NK-92 (cell line): ENCODE data around the gene CTDSPL.

Experiments used
- DNase-seq: peaks from one replicate; lab custom pipeline; 2025; ENCODE audit not compliant: unreplicated experiment; lab: John Stamatoyannopoulos, UW

CTDSPL gene

DNA sequence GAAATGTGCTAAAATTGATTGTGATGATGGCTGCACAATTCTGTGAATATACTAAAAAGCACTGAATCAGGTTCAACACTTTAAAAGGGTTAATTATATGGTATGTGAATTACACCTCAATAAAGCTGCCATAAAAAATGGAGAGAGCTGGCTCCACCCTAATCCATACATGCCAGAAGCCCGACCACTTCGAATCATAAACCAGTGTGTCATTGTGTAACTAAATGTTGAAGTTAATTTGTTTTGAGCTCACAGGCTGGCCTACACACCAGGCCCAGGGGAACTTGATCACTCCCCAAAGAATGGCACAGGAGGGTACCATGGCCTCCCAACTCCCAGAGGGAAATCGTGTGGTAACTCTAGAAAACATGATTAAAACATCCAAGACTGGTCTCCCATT, 153.8 kb downstream of the CTDSPL start:
- DNase-seq: no peak

GRCh38 chr3:38015984-38016383, 154.3 kb downstream of the CTDSPL start:
- DNase-seq: no peak

DNA sequence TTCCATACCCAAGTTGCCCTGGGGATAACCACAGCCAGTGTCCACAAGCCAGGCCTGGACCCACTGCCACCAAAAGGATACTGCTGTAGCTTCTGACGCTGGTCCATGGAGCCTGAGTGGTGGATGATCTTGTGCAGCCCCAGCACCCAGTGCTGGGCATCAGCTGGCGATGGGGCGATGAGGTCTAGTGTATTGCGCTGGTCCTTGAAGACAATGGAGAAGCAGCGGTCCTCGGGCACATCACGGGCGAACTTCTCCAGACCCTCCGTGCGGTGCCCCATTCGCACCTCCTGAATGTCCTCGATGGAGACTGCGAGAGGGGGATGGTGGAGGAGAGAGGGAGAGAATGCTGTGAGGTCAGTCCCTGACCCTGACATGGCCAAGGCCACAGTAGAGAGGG, 154.7 kb downstream of the CTDSPL start:
- no peak for DNase-seq

- no peak for DNase-seq
Observed at GRCh38 chr3:38016847-38017444, 155.3 kb downstream of the CTDSPL start.

DNA sequence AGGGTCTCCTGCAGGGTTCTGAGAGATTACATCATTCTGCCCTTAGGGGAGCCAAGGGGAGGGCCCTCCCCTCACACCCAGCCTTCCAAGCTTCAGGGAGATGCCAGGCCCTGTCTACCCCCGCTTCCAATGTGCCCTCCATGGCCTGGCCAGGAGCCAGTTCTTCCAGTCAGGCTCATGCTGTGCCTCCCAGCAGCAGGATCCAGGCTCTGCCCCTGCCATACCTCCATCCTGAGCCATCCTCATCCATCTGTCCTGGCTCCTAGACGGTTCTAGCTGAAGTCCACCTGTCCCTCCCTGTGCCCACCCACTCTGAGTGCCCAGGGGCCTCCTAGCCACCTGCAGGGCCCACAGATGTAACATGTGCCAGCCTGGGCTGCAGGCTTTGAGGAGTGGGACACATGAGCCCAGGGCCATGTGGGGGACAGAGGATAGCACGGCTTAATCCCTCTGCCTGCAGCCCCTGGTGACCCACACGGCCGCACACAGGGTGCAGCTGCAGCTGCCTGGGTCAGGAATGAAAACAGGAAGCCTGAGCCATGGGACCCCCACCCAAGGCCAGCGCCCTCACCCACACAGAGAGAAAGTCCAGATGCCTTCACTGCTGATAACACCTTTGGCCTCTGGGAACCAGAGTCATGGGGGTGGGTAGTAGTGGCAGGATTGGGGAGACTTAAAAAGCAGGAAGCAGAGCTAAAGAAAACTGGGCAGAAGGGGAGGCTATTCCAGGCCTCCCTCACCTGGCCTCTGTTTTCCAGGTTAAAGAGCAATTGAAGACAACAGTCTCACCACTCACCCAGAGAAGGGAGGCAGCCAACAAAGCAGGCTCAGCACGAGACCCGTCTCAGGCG, 156.0 kb downstream of the CTDSPL start:
- DNase-seq: no peak

DNA sequence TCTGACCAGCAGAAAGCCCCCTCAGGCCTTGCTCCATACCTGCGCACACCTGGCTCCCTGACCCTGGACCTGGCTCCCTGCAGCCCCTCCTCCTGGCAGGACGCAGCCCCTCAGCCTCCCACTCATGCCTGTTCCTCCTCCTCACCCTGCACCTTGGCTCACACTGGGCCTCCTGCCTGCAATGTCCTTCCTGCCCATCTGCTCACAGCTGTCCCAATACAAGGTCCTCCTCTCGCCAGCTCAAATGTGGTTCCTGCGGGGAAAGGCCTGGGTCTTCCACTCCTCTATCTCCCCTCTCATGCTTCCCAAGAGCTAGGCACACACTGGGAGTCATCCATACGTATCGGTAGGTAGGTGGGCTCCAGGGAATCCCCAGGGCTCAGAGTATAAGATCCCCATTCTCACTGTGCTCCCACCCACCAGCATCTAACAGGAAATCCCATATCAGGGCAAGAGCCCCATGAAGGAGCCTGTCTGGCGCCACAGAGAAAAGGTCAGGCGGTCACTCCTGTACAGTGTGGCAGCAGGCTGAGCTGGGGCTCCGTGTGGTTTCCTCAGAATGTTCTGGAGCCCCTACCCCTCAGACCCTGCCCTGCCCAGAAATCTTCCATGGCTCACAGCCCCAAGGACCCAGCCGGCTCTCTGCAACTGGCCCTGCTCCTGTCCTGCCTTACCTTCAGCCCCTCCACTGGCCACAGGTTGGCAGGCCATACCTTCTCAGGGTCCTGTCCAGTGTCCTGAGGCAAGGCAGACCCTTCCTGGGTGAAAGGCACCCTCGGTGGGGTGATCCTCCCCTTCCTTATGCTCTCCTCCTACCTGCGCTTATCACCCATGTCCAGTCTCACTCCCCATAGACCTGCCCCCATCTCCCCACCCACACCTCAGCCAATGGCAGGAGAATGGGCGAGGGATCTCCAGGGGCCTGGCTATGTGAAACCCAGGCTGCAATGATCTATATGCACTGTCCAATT, 156.9 kb downstream of the CTDSPL start:
- no peak for DNase-seq

- no peak for DNase-seq
Observed at GRCh38 chr3:38019658-38020341, 158.1 kb downstream of the CTDSPL start.

DNA sequence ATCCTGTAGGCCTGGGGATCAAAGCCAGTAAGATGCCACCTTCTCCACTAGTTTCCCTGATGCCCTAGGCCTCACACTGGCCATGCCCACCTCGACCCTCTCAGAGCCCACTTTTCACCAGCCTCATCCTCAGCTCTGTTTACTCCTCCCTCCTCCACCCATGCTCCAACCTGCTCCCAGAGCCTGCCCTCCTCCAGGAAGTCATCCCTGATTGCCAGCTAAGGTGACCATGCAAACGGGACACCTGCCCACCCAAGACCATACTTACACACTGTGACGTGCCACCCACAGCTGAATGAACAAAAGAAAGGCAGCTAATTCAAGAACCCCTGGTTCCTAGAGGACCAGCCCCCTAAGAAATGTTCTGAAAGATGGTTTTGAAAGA, 158.7 kb downstream of the CTDSPL start:
- DNase-seq: no peak

GRCh38 chr3:38021196-38021595, 159.5 kb downstream of the CTDSPL start:
- no peak for DNase-seq

DNA sequence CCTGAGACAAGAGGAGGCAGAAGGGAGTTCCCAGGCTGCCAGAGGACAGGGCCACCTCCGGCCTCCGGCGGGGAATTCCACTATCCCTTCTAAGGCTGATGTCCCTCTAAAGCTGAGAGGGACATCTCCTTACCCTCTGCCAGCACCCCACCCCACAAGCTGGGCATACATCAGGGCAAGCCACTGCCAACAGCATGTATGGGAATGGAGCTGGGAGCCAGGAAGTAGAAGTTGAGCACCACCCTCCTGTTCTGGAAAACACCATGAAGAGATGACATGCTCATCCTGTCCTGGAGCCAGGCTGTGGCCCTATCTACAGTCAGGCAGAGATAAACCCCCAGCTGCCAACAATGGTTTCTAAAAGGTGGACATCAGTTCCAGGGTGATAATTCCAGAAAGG, 160.6 kb downstream of the CTDSPL start:
- no peak for DNase-seq

- DNase-seq: no peak
Observed at GRCh38 chr3:38022896-38023709, 161.4 kb downstream of the CTDSPL start.

DNA sequence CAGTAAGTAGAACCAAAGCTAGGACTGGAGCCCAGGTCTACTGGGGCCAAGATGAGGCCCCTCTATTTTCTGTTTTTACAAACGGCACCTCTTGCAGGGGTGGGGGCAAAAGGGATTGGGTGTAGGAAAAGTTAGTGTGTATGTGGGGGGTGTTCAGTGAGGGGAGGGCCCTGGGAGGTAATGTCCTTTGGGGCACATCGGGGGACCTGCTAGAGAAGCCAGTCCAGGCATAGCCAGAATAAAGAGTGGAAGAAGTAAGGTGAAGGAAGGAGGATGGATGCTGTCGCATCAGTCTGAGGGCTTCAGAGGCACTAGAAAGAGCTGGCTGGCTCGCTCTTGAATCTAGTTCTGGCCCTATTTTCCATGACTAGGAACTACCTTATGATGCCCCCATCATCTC, 165.2 kb downstream of the CTDSPL start:
- no peak for DNase-seq

DNA sequence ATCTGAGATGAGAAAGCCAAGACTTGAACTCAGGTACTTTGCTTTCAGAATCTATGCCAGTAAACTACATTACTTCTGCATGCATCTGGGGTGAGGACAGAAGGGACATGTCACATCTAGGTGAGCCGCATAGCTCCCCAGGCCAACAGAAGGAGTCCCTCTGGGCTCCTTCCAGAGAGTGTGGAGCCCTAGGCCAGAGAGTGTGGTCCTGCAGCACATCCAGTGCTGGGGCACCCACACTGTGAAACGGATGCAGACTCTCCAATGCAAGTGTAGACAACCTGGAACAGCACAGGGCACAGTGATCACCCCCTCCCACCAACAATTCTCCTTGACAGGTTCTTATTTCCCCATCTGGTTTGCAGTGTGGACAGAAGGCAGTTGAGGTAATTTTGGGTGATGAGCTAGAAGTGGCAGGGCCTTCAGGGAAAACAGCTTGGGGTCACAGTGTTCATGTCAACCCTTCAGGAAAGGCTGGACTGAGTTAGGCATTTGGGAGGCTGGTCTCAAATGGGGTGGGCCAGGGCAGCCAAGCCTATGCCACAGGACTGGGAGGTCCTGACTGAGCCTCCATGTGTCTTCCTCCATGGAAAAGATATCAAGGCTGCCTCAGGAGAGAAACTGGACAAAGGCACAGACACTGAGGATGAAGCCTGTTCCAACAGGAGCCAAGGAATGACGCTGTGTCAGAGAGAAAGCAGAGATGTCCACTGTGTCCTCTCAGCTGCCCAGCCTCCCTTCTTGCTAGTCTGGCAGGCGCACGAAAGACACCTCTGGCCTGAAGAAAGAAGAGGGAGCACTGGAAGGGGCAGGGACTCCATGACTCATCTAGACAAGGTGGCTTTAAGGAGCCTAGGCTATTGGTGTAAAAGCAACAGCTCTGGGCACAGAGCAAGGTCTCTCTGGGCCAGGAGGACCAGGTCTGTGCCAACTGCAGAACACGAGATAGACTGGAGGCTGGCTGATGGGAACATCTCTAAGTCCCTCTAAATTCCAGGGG, 166.1 kb downstream of the CTDSPL start:
- no peak for DNase-seq

DNA sequence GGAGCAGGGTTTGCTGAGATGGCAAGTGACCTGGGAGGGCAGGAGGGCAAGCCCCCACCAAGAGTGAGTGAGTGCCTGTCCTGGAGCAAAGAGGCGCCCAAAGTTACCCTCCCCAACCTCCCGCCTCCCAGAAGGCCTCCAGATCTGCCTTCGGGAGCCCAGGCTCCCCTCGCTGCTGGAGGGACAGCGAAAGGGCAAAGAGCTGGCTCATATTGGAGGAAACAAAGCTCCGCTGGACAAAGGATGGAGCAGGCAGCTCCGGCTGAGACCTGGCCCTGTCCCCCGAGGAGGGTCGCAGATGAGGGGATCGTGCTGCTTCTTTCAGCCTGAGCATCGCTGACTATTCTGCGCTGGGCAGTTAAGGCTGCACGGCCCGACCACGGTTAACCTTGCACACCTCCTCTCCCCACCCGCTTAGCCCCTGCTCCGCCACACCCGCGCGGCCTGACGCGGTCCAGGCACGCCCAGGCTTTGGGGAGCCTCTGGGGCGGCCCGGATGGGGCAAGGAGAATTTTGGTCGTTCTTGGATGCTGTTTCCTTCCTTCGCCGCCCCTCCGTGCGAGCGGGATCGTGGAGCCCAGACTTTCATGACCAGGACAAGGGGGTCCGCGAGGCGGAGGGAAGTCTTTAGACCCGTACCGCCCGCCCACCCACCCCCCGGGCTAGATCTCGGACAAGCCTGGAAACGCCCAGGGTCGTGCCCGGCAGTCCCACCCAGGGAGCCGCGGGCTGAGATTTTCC, 167.1 kb downstream of the CTDSPL start:
- no peak for DNase-seq

GRCh38 chr3:38029400-38030125, 167.9 kb downstream of the CTDSPL start, which contains the start of gene PLCD1:
PLCD1 (minus strand) TSS chr3:38029642; CDS start chr3:38029539, 103 bp downstream.
- no peak for DNase-seq

GRCh38 chr3:38030126-38031021, 168.7 kb downstream of the CTDSPL start:
- no peak for DNase-seq
